Measurements from ENCODE around the gene AHSA1.

The AHSA1 gene

GRCh38 chr14:77516126-77516525 lies 58.2 kb downstream of the AHSA1 start:
- H3K4me3 Mint-ChIP-seq: no peak overlapping the region
- H3K4me1 Mint-ChIP-seq: no peaks in the 10 kb centered on the region
- H3K9me3 Mint-ChIP-seq: no peaks in the 10 kb centered on the region
- no peak for DNase-seq (ENCODE audit: low spot score in 2 of 2)
- no peak overlapping the region for H3K27ac Mint-ChIP-seq
- ATAC-seq: no peak
- H3K36me3 Mint-ChIP-seq: peaks cover 99% of the 10 kb centered on the region

All from stimulated activated effector memory CD8-positive, alpha-beta T cell treated with anti-CD3 and anti-CD28 coated beads, Interleukin-12 subunit alpha, Interleukin-12 subunit beta, amount 100 ng/mL, for 72 hours (primary cell).